ENCODE data around the gene GJC1. TPM values are rescaled to one million over a fixed set of nuclear protein-coding genes. Genes with fewer than 3 reads are reported as not detected.
"Not testable (repeated sequence)": the region's sequence is repeated elsewhere in the genome, so short reads cannot be mapped to it uniquely, and the experiment has no call there.

Gene GJC1
- total RNA-seq, 1 donor from 2014 or later = 20.8 TPM

GRCh38 chr17:44846206-44846605 lies 16.1 kb upstream of the GJC1 start:
- no peak for DNase-seq (ENCODE audit: extremely low read depth, low read depth, low spot score)

- DNase-seq (ENCODE audit: extremely low read depth, low read depth, low spot score) = no peak
These were observed 14.3 kb upstream of the GJC1 start for GRCh38 chr17:44844390-44844830.

GRCh38 chr17:44842748-44843147 lies 12.7 kb upstream of the GJC1 start:
- DNase-seq (ENCODE audit: extremely low read depth, low read depth, low spot score) = no peak

GRCh38 chr17:44840936-44841335 lies 10.8 kb upstream of the GJC1 start:
- DNase-seq (ENCODE audit: extremely low read depth, low read depth, low spot score) = no peak

GRCh38 chr17:44840274-44840673 lies 10.2 kb upstream of the GJC1 start:
- no peak for DNase-seq (ENCODE audit: extremely low read depth, low read depth, low spot score)

- DNase-seq (ENCODE audit: extremely low read depth, low read depth, low spot score) = no peak
These were observed 7.1 kb upstream of the GJC1 start for GRCh38 chr17:44837196-44837595.

GRCh38 chr17:44832805-44833204 lies 2.7 kb upstream of the GJC1 start:
- no peak for DNase-seq (ENCODE audit: extremely low read depth, low read depth, low spot score)

GRCh38 chr17:44831371-44831770 lies 1.3 kb upstream of the GJC1 start:
- no peak for DNase-seq (ENCODE audit: extremely low read depth, low read depth, low spot score)

GRCh38 chr17:44830359-44831288 lies 537 bp upstream of the GJC1 start:
- no peak for DNase-seq (ENCODE audit: extremely low read depth, low read depth, low spot score)

- no peak for DNase-seq (ENCODE audit: extremely low read depth, low read depth, low spot score)
These were observed 1.1 kb downstream of the GJC1 start for GRCh38 chr17:44828919-44829522.

- no peak for DNase-seq (ENCODE audit: extremely low read depth, low read depth, low spot score)
These were observed 2.2 kb downstream of the GJC1 start for GRCh38 chr17:44827863-44828262.

- DNase-seq (ENCODE audit: extremely low read depth, low read depth, low spot score) = no peak
These were observed 3.8 kb downstream of the GJC1 start for GRCh38 chr17:44826123-44826790.

- DNase-seq (ENCODE audit: extremely low read depth, low read depth, low spot score) = not testable (repeated sequence)
These were observed 4.9 kb downstream of the GJC1 start for GRCh38 chr17:44825236-44825635.

GRCh38 chr17:44820631-44821212 lies 9.4 kb downstream of the GJC1 start:
- peak; percentile 68 for DNase-seq (ENCODE audit: extremely low read depth, low read depth, low spot score)

- not testable (repeated sequence) for DNase-seq (ENCODE audit: extremely low read depth, low read depth, low spot score)
These were observed 11.6 kb downstream of the GJC1 start for GRCh38 chr17:44818508-44818907.

- no peak for DNase-seq (ENCODE audit: extremely low read depth, low read depth, low spot score)
These were observed 17.8 kb downstream of the GJC1 start for GRCh38 chr17:44812263-44812662.

GRCh38 chr17:44808656-44809388 lies 21.3 kb downstream of the GJC1 start:
- not testable (repeated sequence) for DNase-seq (ENCODE audit: extremely low read depth, low read depth, low spot score)

GRCh38 chr17:44808156-44808555 lies 21.9 kb downstream of the GJC1 start:
- no peak for DNase-seq (ENCODE audit: extremely low read depth, low read depth, low spot score)

GRCh38 chr17:44807817-44808155 lies 22.3 kb downstream of the GJC1 start:
- no peak for DNase-seq (ENCODE audit: extremely low read depth, low read depth, low spot score)

- no peak for DNase-seq (ENCODE audit: extremely low read depth, low read depth, low spot score)
These were observed 22.8 kb downstream of the GJC1 start for GRCh38 chr17:44807093-44807816.
